AG10803 (cell line): ENCODE data around the gene ZNF532.
A peak's percentile ranks its signal among the peaks of the same experiment; 100 is the strongest.
"Not testable (repeated sequence)": the region's sequence is repeated elsewhere in the genome, so short reads cannot be mapped to it uniquely, and the experiment has no call there.

ENCODE experiments used
- DNase-seq: peaks from one replicate; pipeline ENCODE4 v3.0.0; 2010; ENCODE audit warnings: low read depth
- H3K4me3 ChIP-seq: 2 replicates; pipeline ENCODE4 v1.5.1; 2011; ENCODE audit warnings: mild to moderate bottlenecking, low read length, control low read depth
- CTCF ChIP-seq: conservative IDR thresholded peaks from 2 replicates; pipeline ENCODE4 v1.5.1; 2011; ENCODE audit warnings: mild to moderate bottlenecking, low read length, control low read depth, inconsistent platforms

Gene ZNF532

GRCh38 chr18:58827886-58828285, 36.8 kb upstream of the ZNF532 start:
- TF ChIP-seq CTCF = no peak
- no peak for DNase-seq
- H3K4me3 ChIP-seq = no peak overlapping the region

GRCh38 chr18:58828399-58829121, 36.1 kb upstream of the ZNF532 start:
- no peak overlapping the region for H3K4me3 ChIP-seq
- TF ChIP-seq CTCF = no peak
- no peak for DNase-seq

- H3K4me3 ChIP-seq = no peak overlapping the region
- DNase-seq = no peak
- TF ChIP-seq CTCF = no peak
These were observed 35.4 kb upstream of the ZNF532 start for GRCh38 chr18:58829263-58829662.

GRCh38 chr18:58829886-58830285, 34.8 kb upstream of the ZNF532 start:
- not testable (repeated sequence) for H3K4me3 ChIP-seq, DNase-seq

- no peak overlapping the region for H3K4me3 ChIP-seq
- no peak for TF ChIP-seq CTCF
- DNase-seq = peak; percentile 43
These were observed 33.1 kb upstream of the ZNF532 start for GRCh38 chr18:58831606-58832005.

GRCh38 chr18:58838165-58838860, 26.4 kb upstream of the ZNF532 start:
- no peak for DNase-seq
- H3K4me3 ChIP-seq = no peak overlapping the region
- TF ChIP-seq CTCF = no peak

- DNase-seq = no peak
- no peak overlapping the region for H3K4me3 ChIP-seq
- no peak for TF ChIP-seq CTCF
These were observed 25.7 kb upstream of the ZNF532 start for GRCh38 chr18:58838946-58839345.
